ENCODE measurements around the gene STK35. TPM values are rescaled to one million over a fixed set of nuclear protein-coding genes. Genes with fewer than 3 reads are reported as not detected.

Gene STK35
- total RNA-seq, 4 donors from 2014 or later, result 23.2 to 33.6 (median 25.2) TPM

GRCh38 chr20:2163312-2163711, 61.7 kb downstream of the STK35 start:
- no peaks in the 10 kb centered on the region for H3K4me1 ChIP-seq
- no peak overlapping the region for H3K27ac ChIP-seq
- H3K36me3 ChIP-seq, result no peaks in the 10 kb centered on the region
- no peak overlapping the region for H3K4me3 ChIP-seq
- H3K27me3 ChIP-seq, result no peaks in the 10 kb centered on the region
- H3K9me3 ChIP-seq, result no peaks in the 10 kb centered on the region
- 84% methylated on average over 8 of the region's 8 CpGs for WGBS
- TF ChIP-seq, protein P1, sequence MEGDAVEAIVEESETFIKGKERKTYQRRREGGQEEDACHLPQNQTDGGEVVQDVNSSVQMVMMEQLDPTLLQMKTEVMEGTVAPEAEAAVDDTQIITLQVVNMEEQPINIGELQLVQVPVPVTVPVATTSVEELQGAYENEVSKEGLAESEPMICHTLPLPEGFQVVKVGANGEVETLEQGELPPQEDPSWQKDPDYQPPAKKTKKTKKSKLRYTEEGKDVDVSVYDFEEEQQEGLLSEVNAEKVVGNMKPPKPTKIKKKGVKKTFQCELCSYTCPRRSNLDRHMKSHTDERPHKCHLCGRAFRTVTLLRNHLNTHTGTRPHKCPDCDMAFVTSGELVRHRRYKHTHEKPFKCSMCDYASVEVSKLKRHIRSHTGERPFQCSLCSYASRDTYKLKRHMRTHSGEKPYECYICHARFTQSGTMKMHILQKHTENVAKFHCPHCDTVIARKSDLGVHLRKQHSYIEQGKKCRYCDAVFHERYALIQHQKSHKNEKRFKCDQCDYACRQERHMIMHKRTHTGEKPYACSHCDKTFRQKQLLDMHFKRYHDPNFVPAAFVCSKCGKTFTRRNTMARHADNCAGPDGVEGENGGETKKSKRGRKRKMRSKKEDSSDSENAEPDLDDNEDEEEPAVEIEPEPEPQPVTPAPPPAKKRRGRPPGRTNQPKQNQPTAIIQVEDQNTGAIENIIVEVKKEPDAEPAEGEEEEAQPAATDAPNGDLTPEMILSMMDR (IDR thresholded peaks at IDR 0.05), result no peak
- TF ChIP-seq POLR2A (IDR thresholded peaks at IDR 0.05), result no peak
- TF ChIP-seq POLR2AphosphoS5 (IDR thresholded peaks at IDR 0.05), result no peak
- no peak for TF ChIP-seq EP300 (IDR thresholded peaks at IDR 0.05)
- peak in 1 of 2 donors; percentile 64 for DNase-seq (ENCODE audit: low spot score in 2 of 2)

DNA sequence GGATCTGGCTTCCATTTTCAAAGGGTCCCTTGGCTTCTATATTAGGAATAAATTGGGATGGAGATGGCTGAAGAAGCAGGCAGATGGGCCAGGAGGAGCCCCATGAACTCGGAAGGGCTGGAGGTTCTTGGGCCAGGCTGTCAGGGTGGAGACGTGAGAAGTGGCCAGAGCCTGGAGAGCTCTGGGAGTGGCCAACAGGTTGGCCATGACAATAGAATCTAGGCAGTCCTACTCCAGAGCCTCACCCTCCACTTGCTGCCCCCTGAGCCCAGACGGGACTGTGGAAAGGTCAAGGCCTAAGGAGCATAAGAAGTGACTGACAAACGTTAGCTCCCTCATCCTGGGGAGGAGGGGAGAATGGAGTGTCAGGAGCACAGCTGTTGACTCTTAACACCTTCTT, 62.1 kb downstream of the STK35 start:
- Histone ChIP-seq H3K9me3 (no peaks in the 10 kb centered on the region), H3K27ac (no peak overlapping the region), H3K36me3 (no peaks in the 10 kb centered on the region), H3K4me3 (no peak overlapping the region), H3K4me1 (no peaks in the 10 kb centered on the region), H3K27me3 (no peaks in the 10 kb centered on the region)
- 81% methylated on average over 4 of the region's 4 CpGs for WGBS
- TF ChIP-seq POLR2AphosphoS5 (IDR thresholded peaks at IDR 0.05), result no peak
- TF ChIP-seq POLR2A (IDR thresholded peaks at IDR 0.05), result no peak
- TF ChIP-seq EP300 (IDR thresholded peaks at IDR 0.05), result no peak
- TF ChIP-seq, protein P1 (IDR thresholded peaks at IDR 0.05), result no peak
- DNase-seq (ENCODE audit: low spot score in 2 of 2), result peak in 1 of 2 donors; percentile 13

- no peaks in the 10 kb centered on the region for H3K4me1 ChIP-seq
- H3K36me3 ChIP-seq, result no peaks in the 10 kb centered on the region
- TF ChIP-seq POLR2A (IDR thresholded peaks at IDR 0.05), result no peak
- TF ChIP-seq POLR2AphosphoS5 (IDR thresholded peaks at IDR 0.05), result no peak
- H3K9me3 ChIP-seq, result no peaks in the 10 kb centered on the region
- 91% methylated on average over 6 of the region's 7 CpGs for WGBS
- no peak overlapping the region for H3K27ac ChIP-seq
- no peaks in the 10 kb centered on the region for H3K27me3 ChIP-seq
- DNase-seq (ENCODE audit: low spot score in 2 of 2), result no peak
- no peak overlapping the region for H3K4me3 ChIP-seq
Measured at GRCh38 chr20:2164421-2164820, 62.8 kb downstream of the STK35 start.

DNA sequence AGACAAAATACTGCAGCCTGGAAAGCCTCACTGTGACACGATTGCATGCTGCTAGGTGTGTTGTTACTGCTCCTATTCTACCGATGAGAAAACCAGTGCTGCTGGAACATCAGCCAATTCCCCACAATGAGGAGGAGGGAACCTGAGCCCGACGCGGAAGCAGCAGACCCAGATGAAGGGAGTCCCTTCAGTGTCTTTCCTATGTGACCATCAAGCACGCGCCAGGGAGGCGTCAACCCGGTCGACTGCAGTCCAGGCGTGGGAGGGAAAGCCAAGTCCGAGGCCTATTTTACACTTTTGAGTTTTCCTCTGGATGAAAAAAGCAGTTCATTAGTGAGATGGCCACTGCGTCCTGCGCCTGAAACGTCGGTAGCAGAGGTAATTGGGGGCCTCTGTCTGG, 63.3 kb downstream of the STK35 start:
- Histone ChIP-seq H3K27ac (no peak overlapping the region), H3K9me3 (no peaks in the 10 kb centered on the region), H3K4me1 (no peaks in the 10 kb centered on the region), H3K36me3 (no peaks in the 10 kb centered on the region), H3K27me3 (no peaks in the 10 kb centered on the region), H3K4me3 (no peak overlapping the region)
- peak in 1 of 2 donors; percentile 59 for DNase-seq (ENCODE audit: low spot score in 2 of 2)
- 86% methylated on average over 13 of the region's 16 CpGs for WGBS
- TF ChIP-seq, protein P1 (IDR thresholded peaks at IDR 0.05), result no peak
- TF ChIP-seq EP300 (IDR thresholded peaks at IDR 0.05) (no peak), POLR2A (IDR thresholded peaks at IDR 0.05) (no peak), POLR2AphosphoS5 (IDR thresholded peaks at IDR 0.05) (no peak)

GRCh38 chr20:2165871-2166270, 64.2 kb downstream of the STK35 start:
- Histone ChIP-seq H3K9me3 (no peaks in the 10 kb centered on the region), H3K27ac (no peak overlapping the region), H3K36me3 (no peaks in the 10 kb centered on the region), H3K4me1 (no peaks in the 10 kb centered on the region), H3K27me3 (no peaks in the 10 kb centered on the region), H3K4me3 (no peak overlapping the region)
- WGBS, result 85% methylated on average over 10 of the region's 10 CpGs
- DNase-seq (ENCODE audit: low spot score in 2 of 2), result peak in 1 of 2 donors; percentile 23
- TF ChIP-seq POLR2A (IDR thresholded peaks at IDR 0.05), result no peak
- TF ChIP-seq, protein P1 (IDR thresholded peaks at IDR 0.05), result no peak
- no peak for TF ChIP-seq EP300 (IDR thresholded peaks at IDR 0.05)
- no peak for TF ChIP-seq POLR2AphosphoS5 (IDR thresholded peaks at IDR 0.05)

- H3K36me3 ChIP-seq, result no peaks in the 10 kb centered on the region
- 61% methylated on average over 5 of the region's 5 CpGs for WGBS
- no peak overlapping the region for H3K27ac ChIP-seq
- H3K27me3 ChIP-seq, result no peaks in the 10 kb centered on the region
- peak in 1 of 2 donors; percentile 6 for DNase-seq (ENCODE audit: low spot score in 2 of 2)
- H3K9me3 ChIP-seq, result no peaks in the 10 kb centered on the region
- TF ChIP-seq, protein P1 (IDR thresholded peaks at IDR 0.05), result no peak
- no peak for TF ChIP-seq EP300 (IDR thresholded peaks at IDR 0.05)
- no peak for TF ChIP-seq POLR2AphosphoS5 (IDR thresholded peaks at IDR 0.05)
- TF ChIP-seq POLR2A (IDR thresholded peaks at IDR 0.05), result no peak
- peaks cover under 1% of the 10 kb centered on the region for H3K4me1 ChIP-seq
- H3K4me3 ChIP-seq, result no peak overlapping the region
Measured at GRCh38 chr20:2167112-2167511, 65.5 kb downstream of the STK35 start.
